WTC11 (cell line): Measurements from ENCODE around the gene SIGLEC14.
"Not testable (repeated sequence)": the region's sequence is repeated elsewhere in the genome, so short reads cannot be mapped to it uniquely, and the experiment has no call there.

Experiments
- CTCF ChIP-seq: fragments of 200-600 bp; IDR thresholded peaks from 2 replicates; pipeline ENCODE4 v1.8.0; 2022; ENCODE audit warnings: antibody characterized with exemption
- JUN ChIP-seq: sonication (generic); formaldehyde crosslinking; IDR thresholded peaks from 2 replicates; pipeline ENCODE4 v1.8.0; 2023; ENCODE audit warnings: mild to moderate bottlenecking, missing genetic modification reagents
- PREB ChIP-seq: sonication (generic); formaldehyde crosslinking; IDR thresholded peaks from 2 replicates; pipeline ENCODE4 v1.8.1; 2022; ENCODE audit warnings: mild to moderate bottlenecking, missing genetic modification reagents, moderate library complexity, borderline replicate concordance
- SOX15 ChIP-seq: fragments of 250-450 bp; sonication (Bioruptor Pico); IDR thresholded peaks from 2 replicates; pipeline ENCODE4 v1.9.0; 2021; ENCODE audit warnings: mild to moderate bottlenecking
- ZNF671 ChIP-seq: fragments of 250-450 bp; sonication (Bioruptor Pico); IDR thresholded peaks from 2 replicates; pipeline ENCODE4 v1.8.0; 2021; ENCODE audit warnings: mild to moderate bottlenecking
- TF ChIP-seq, protein P1 (sequence below): sonication (generic); formaldehyde crosslinking; IDR thresholded peaks from 2 replicates; pipeline ENCODE4 v1.8.1; 2023; ENCODE audit warnings: mild to moderate bottlenecking, missing genetic modification reagents, moderate library complexity

- not testable (repeated sequence) for TF ChIP-seq ZNF671 (CRISPR knock-in tag); CTCF; SOX15 (CRISPR knock-in tag); JUN (CRISPR knock-in tag); PREB
- TF ChIP-seq, protein P1, sequence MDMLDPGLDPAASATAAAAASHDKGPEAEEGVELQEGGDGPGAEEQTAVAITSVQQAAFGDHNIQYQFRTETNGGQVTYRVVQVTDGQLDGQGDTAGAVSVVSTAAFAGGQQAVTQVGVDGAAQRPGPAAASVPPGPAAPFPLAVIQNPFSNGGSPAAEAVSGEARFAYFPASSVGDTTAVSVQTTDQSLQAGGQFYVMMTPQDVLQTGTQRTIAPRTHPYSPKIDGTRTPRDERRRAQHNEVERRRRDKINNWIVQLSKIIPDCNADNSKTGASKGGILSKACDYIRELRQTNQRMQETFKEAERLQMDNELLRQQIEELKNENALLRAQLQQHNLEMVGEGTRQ = not testable (repeated sequence)
Measured at GRCh38 chr19:51630315-51630714, 16.3 kb downstream of the SIGLEC14 start, which contains the start of gene SIGLEC5.
